ENCODE measurements around the gene ODAD3. TPM values are rescaled to one million over a fixed set of nuclear protein-coding genes. Genes with fewer than 3 reads are reported as not detected.

ODAD3 gene
- total and polyA plus RNA-seq, 2 of the 13 experiments (the other 11 are each of a cell fraction or from before 2014, with no cell fraction given) = 0.04 to 0.08 TPM

DNA sequence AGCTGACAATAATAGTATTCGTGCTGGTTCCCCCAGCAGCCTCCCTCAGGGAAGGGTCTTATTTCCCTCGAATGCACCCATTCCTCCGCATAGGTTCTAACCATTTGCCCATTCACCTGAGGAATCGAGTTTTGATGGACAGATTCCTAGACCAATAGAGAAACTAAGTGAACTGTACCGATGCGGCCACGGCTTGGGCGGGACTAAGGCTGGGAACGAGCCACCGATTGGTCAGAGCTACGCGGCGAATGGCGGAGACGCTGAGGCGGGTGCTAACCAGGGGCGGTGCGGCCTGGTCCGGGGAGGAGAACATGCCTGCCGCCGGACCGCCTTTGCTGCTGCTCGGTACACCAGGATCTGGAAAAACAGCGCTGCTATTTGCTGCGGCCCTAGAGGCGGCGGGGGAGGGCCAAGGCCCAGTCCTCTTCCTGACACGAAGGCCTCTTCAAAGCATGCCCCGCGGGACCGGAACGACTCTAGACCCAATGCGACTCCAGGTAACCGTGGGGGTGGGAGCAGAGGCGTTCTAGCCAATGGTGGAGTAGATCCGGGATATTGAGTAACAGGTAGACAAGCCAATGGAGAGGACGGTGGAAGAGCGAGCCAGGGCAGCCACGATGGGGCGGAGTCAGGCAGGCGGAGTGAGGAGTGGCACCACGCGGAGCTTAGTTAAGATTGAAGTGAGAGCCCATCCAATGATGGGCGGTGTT is 60.3 kb downstream of the ODAD3 start, which contains the start of gene SWSAP1 (continued):
- TF ChIP-seq, protein P1, sequence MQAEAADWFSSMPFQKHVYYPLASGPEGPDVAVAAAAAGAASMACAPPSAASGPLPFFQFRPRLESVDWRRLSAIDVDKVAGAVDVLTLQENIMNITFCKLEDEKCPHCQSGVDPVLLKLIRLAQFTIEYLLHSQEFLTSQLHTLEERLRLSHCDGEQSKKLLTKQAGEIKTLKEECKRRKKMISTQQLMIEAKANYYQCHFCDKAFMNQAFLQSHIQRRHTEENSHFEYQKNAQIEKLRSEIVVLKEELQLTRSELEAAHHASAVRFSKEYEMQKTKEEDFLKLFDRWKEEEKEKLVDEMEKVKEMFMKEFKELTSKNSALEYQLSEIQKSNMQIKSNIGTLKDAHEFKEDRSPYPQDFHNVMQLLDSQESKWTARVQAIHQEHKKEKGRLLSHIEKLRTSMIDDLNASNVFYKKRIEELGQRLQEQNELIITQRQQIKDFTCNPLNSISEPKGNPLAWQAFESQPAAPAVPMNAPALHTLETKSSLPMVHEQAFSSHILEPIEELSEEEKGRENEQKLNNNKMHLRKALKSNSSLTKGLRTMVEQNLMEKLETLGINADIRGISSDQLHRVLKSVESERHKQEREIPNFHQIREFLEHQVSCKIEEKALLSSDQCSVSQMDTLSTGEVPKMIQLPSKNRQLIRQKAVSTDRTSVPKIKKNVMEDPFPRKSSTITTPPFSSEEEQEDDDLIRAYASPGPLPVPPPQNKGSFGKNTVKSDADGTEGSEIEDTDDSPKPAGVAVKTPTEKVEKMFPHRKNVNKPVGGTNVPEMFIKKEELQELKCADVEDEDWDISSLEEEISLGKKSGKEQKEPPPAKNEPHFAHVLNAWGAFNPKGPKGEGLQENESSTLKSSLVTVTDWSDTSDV (CRISPR knock-in tag; IDR thresholded peaks at IDR 0.05) = peak; percentile 89; the same call in 1 of the 2 replicates
- peak; percentile 84; the same call in 1 of the 2 replicates for TF ChIP-seq ZNF709 (CRISPR knock-in tag; IDR thresholded peaks at IDR 0.05)
- TF ChIP-seq ZNF773 (CRISPR knock-in tag; IDR thresholded peaks at IDR 0.05; ENCODE audit: borderline replicate concordance) = peak; percentile 91; the same call in 1 of the 2 replicates
- TF ChIP-seq JUN (CRISPR knock-in tag; IDR thresholded peaks at IDR 0.05) = no peak
- peak; percentile 100 for TF ChIP-seq ZFX (CRISPR knock-in tag; IDR thresholded peaks at IDR 0.05; ENCODE audit: low read depth)
- no peak for TF ChIP-seq NONO (IDR thresholded peaks at IDR 0.05)
- TF ChIP-seq NONO (CRISPR knock-in tag; conservative IDR thresholded peaks at IDR 0.05) = peak; percentile 82
- peak; percentile 90 for TF ChIP-seq ZNF225 (CRISPR knock-in tag; IDR thresholded peaks at IDR 0.05)
- 0 out of 2 replicates have a peak, but pooled peaks have one; percentile 71 for TF ChIP-seq ZBTB42 (CRISPR knock-in tag; IDR thresholded peaks at IDR 0.05)
- peak; percentile 87 for TF ChIP-seq SRSF1 (optimal IDR thresholded peaks at IDR 0.05; ENCODE audit: low read depth, low read length)
- TF ChIP-seq, protein P2, sequence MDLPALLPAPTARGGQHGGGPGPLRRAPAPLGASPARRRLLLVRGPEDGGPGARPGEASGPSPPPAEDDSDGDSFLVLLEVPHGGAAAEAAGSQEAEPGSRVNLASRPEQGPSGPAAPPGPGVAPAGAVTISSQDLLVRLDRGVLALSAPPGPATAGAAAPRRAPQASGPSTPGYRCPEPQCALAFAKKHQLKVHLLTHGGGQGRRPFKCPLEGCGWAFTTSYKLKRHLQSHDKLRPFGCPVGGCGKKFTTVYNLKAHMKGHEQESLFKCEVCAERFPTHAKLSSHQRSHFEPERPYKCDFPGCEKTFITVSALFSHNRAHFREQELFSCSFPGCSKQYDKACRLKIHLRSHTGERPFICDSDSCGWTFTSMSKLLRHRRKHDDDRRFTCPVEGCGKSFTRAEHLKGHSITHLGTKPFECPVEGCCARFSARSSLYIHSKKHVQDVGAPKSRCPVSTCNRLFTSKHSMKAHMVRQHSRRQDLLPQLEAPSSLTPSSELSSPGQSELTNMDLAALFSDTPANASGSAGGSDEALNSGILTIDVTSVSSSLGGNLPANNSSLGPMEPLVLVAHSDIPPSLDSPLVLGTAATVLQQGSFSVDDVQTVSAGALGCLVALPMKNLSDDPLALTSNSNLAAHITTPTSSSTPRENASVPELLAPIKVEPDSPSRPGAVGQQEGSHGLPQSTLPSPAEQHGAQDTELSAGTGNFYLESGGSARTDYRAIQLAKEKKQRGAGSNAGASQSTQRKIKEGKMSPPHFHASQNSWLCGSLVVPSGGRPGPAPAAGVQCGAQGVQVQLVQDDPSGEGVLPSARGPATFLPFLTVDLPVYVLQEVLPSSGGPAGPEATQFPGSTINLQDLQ (CRISPR knock-in tag; IDR thresholded peaks at IDR 0.05) = no peak
- no peak for TF ChIP-seq MAF1 (CRISPR knock-in tag; IDR thresholded peaks at IDR 0.05; ENCODE audit: borderline replicate concordance)
- TF ChIP-seq, protein P3, sequence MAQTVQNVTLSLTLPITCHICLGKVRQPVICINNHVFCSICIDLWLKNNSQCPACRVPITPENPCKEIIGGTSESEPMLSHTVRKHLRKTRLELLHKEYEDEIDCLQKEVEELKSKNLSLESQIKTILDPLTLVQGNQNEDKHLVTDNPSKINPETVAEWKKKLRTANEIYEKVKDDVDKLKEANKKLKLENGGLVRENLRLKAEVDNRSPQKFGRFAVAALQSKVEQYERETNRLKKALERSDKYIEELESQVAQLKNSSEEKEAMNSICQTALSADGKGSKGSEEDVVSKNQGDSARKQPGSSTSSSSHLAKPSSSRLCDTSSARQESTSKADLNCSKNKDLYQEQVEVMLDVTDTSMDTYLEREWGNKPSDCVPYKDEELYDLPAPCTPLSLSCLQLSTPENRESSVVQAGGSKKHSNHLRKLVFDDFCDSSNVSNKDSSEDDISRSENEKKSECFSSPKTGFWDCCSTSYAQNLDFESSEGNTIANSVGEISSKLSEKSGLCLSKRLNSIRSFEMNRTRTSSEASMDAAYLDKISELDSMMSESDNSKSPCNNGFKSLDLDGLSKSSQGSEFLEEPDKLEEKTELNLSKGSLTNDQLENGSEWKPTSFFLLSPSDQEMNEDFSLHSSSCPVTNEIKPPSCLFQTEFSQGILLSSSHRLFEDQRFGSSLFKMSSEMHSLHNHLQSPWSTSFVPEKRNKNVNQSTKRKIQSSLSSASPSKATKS (CRISPR knock-in tag; IDR thresholded peaks at IDR 0.05) = no peak
- 0 out of 2 replicates have a peak, but pooled peaks have one; percentile 49 for TF ChIP-seq ZNF720 (CRISPR knock-in tag; IDR thresholded peaks at IDR 0.05)
- TF ChIP-seq, protein P4, sequence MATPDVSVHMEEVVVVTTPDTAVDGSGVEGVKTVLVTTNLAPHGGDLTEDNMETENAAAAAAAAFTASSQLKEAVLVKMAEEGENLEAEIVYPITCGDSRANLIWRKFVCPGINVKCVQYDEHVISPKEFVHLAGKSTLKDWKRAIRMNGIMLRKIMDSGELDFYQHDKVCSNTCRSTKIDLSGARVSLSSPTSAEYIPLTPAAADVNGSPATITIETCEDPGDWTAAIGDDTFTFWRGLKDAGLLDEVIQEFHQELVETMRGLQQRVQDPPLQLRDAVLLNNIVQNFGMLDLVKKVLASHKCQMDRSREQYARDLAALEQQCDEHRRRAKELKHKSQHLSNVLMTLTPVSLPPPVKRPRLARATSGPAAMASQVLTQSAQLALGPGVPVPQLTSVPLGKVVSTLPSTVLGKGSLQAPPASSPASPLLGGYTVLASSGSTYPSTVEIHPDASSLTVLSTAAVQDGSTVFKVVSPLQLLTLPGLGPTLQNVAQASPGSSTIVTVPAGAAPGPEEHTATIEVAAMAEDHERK (CRISPR knock-in tag; IDR thresholded peaks at IDR 0.05; ENCODE audit: low read depth) = 0 out of 2 replicates have a peak, but pooled peaks have one; percentile 16
